ENCODE data around the gene CYP4F22.

DNA sequence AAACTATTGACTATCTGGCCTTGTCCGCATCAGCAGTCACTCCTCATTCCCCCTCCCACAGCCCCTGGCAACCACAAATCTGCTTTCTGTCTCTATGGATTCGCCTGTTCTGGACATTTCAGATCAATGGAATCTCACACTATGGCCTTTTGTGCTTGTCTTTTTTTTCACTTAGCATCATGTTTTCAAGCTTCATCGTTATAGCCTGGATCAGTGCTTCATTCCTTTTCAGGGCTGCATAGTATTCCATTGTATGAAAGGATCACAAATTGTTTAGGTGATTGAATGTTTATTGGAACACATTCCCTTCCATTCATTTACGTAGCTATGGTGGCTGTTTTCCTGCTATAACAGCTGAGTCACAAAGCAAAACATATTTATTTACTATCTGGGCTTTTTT is 21.3 kb upstream of the CYP4F22 start:
- TF ChIP-seq, protein P1, sequence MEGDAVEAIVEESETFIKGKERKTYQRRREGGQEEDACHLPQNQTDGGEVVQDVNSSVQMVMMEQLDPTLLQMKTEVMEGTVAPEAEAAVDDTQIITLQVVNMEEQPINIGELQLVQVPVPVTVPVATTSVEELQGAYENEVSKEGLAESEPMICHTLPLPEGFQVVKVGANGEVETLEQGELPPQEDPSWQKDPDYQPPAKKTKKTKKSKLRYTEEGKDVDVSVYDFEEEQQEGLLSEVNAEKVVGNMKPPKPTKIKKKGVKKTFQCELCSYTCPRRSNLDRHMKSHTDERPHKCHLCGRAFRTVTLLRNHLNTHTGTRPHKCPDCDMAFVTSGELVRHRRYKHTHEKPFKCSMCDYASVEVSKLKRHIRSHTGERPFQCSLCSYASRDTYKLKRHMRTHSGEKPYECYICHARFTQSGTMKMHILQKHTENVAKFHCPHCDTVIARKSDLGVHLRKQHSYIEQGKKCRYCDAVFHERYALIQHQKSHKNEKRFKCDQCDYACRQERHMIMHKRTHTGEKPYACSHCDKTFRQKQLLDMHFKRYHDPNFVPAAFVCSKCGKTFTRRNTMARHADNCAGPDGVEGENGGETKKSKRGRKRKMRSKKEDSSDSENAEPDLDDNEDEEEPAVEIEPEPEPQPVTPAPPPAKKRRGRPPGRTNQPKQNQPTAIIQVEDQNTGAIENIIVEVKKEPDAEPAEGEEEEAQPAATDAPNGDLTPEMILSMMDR (IDR thresholded peaks at IDR 0.05): no peak
- TF ChIP-seq EZH2 (IDR thresholded peaks at IDR 0.05): no peak
- TF ChIP-seq EZH2phosphoT487 (IDR thresholded peaks at IDR 0.05): no peak

All from neural progenitor cell (in vitro differentiated cells).